GM18909 (cell line): Measurements from ENCODE around the gene MFAP4.

Experiments
- ATAC-seq: cut with Tn5 transposase; IDR thresholded peaks from one replicate; pipeline ENCODE4 v1.9.1; 2021; ENCODE audit warnings: mild to moderate bottlenecking; ENCODE audit not compliant: unreplicated experiment, poor library complexity

The MFAP4 gene

DNA sequence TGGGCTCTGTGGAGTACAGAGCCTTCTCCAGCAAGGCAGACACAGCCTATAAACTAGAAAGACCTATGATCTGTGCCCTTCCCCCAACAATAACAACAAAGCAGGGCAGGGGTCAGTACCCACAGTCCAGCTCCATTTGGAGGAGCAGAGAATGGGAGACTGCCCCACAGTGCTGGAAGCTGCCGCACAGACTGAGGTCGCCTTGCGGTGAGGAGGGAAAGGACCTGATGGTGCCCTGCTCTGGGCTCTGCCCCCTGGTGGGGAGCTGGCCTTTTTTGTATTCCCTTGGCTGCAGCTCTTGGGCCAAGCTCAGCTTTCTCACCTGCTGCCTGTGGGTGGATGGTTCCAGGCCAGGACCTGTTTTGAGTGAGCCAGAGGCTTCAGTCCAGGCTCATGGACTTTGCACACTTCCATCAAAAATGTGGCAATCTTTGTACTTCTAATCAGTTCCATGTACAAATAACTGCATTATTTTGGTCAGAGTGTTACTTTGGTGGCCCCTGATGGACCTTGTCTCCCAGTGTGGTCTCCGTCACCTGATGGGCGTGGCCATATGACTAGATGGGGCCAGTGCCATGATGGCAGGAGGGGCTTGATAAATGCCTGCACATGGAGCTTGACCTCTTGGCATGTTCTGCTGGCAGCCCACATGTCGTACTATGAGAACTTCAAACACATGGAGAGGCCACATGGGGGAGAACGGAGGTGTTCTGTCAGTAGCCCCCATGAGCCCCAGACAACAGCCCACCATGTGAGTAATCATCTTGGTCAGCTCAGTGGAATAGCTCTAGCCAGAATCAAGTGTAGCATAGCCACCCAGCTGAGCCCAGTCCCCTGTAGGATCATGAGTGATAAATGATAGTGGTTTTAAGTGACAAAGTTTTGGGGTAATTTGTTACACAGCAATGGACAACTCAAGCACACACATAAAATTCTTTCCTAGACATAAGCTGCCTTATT is 48.7 kb downstream of the MFAP4 start:
- peak; percentile 65 for ATAC-seq

DNA sequence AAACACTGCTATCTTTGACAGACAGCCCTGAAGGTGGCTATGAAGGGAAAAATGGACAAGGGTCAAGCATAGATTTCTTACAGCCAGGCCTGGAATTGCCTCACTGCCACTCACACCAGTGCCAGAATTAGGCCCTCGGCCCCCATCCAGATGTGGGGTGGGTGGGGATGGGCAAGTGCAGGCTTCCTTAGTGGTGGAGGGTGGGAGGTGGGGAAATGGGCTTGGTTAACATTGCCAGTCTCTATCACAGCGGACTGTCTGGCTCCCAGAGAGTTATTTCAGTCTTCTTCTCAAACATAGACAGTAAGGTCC is 49.3 kb downstream of the MFAP4 start:
- ATAC-seq: no peak

DNA sequence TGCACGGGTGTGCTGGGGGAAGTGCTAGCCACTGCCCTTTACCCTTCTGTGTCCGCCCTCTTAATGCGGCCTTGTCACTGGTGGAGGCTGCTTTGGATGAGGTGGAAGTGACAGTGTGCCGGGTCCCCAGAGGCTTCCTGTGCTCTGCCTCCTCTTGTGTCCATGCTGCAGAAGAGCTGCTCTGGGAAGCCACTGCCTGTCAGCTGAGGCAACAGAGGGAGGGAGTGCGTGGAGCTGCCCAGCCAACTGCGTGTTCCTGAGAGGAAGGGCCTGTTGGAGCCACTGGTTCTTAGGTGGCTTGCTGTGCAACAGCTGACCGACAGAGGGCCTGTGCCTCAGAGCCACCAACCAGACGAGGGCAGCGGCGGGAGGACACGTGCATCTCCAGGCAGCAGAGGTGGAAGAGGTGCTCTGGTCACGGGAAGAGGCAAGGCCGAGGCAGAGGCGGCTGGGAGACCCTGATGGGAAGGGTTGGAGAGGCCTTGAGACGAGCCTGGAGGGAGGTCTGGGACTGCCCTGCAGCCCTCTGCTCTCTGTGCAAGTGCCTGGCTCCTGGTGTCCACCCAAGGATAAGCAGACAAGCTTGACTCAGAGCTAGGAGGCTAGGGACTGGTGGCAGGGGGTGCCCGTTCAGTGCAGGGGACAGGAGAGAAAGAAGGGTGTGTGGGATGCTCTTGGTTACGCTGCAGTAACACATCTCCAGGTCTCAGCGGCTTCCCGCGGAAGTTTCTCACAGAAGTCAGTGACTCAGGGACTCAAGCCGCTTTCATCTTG is 49.9 kb downstream of the MFAP4 start:
- ATAC-seq: no peak

DNA sequence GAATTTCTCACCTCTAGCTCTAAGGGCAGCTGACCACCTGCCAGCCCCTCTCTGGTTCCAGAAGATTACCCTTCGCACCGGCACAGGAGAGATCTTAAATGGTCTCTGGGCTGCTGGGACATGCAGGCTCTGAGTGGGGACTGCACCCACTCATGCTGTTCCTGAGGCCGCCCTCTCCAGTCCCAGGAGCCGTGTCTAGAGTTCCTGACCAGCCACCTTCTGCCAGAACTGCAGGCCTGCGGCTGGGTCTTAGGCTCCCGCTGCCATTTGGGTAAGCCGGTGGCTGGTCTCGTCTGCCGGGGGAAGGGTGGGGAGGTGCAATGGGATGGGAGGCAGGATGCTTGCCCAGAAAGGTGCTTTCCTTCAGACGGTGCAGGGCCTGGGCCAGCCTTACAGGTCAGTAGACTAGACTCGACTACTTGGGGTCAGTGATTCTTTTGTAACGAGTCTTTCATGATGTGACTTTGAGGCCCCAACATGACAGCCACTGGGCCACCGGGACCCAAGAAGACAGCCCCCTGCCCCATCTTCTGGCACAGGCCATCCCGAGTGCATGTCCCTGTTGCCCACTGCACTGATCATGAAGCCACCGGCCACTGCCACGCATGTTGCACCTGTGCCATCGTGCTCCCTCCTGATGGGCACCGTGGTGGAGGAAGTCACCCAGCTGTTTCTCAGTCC is 50.9 kb downstream of the MFAP4 start:
- no peak for ATAC-seq

DNA sequence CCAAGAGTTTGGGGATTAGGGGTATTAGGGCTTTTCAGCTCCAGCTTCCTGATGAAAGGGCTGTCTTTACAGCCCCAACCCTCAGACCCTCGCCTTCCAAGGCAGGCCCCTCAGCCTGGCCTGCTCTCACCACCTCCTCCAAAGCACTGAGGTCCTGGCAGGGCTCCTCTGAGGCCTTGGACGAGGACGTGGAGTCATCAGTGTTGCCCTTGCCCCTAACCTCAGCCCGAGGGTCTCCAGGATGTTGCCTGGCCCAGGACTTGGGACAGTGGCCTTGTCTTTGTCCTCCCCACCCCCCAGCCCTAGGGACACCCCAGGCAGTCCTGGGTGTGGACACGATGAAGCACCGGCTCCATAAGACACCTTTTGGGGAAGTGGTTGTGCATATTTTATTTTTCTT is 52.7 kb downstream of the MFAP4 start:
- ATAC-seq: no peak

DNA sequence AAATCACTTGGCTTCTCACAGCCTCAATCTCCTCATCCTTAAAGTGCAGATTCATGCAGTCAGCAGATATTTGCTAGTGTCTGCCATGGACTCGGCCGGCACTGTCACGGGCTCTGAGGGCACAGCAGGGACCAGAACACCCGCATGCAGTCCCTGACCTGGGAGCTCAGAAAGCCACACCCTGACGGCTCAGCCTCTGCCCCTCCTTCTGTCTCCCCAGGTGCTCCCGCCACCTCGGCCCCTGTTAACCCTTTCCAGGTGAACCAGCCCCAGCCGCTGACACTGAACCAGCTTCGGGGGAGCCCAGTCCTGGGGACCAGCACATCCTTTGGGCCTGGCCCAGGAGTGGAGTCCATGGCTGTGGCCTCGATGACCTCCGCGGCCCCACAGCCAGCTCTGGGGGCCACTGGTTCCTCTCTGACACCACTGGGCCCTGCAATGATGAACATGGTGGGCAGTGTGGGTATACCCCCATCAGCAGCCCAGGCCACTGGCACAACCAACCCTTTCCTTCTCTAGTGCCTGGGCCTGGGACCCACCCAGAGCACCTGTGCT is 53.2 kb downstream of the MFAP4 start:
- ATAC-seq: no peak
